B cell (primary cell): Measurements from ENCODE around the gene PLCE1. TPM values are rescaled to one million over a fixed set of nuclear protein-coding genes. Genes with fewer than 3 reads are reported as not detected.

Experiments used
- ATAC-seq: fragments of 200-7000 bp; cut with Tn5 transposase; one replicate; pipeline ENCODE4 v1.10.0; 2021; ENCODE audit warnings: low read depth, mild to moderate bottlenecking, moderate number of reproducible peaks, moderate library complexity
- CTCF ChIA-PET: fragments of 350-600 bp; sonication (Branson Sonifier 250); formaldehyde crosslinking; loops from one replicate; lab custom pipeline; 2021; ENCODE audit warnings: antibody characterized with exemption, inconsistent platforms; lab: Charles Lee
- POLR2A ChIA-PET: fragments of 350-600 bp; sonication (Branson Sonifier 250); formaldehyde crosslinking; loops from one replicate; lab custom pipeline; 2021; ENCODE audit warnings: antibody characterized with exemption; lab: Charles Lee
- DNase-seq: peaks from one replicate; pipeline ENCODE4 v3.0.0; 2013
- H2AFZ ChIP-seq: 2 replicates; pipeline ENCODE4 v1.6.1; 2012; ENCODE audit warnings: mild to moderate bottlenecking, low read depth, low read length; ENCODE audit not compliant: insufficient read depth, poor library complexity, severe bottlenecking
- H3K27ac ChIP-seq, 2 donors: 1 replicate in 1 of 2; 2 replicates in 1 of 2; pipeline ENCODE4 v1.5.1; 2012 to 2013; ENCODE audit warnings: low read length in 2 of 2, mild to moderate bottlenecking in 2 of 2, moderate library complexity in 1 of 2
- H3K27me3 ChIP-seq, 4 experiments: fragments of 200-600 bp in 1 of 4; sonication (generic) in 1 of 4; replicated peaks in 1 of 4; 1 replicate in 2 of 4; 2 replicates in 2 of 4; pipeline versions ENCODE4 v1.6.1 to v1.7.0; 2013 to 2016; ENCODE audit warnings: low read length in 3 of 4, mild to moderate bottlenecking in 2 of 4, mixed read lengths in 1 of 4, moderate library complexity in 1 of 4; ENCODE audit not compliant: insufficient read depth in 4 of 4, control insufficient read depth in 3 of 4; ENCODE audit errors: control extremely low read depth in 1 of 4
- H3K36me3 ChIP-seq, 2 experiments: replicated peaks in 1 of 2; 1 replicate in 1 of 2; 2 replicates in 1 of 2; pipeline versions ENCODE4 v1.6.1 to v1.7.1; 2013; ENCODE audit warnings: low read length in 1 of 2; ENCODE audit not compliant: insufficient read depth in 2 of 2, control insufficient read depth in 1 of 2; ENCODE audit errors: control extremely low read depth in 1 of 2, extremely low read depth in 1 of 2
- H3K4me1 ChIP-seq, 2 donors: fragments of 200-600 bp in 1 of 2; sonication (generic) in 1 of 2; 1 replicate in 1 of 2; 2 replicates in 1 of 2; pipeline versions ENCODE4 v1.5.1 to v1.6.1; 2013 to 2017; ENCODE audit warnings: low read length in 2 of 2; ENCODE audit not compliant: control insufficient read depth in 2 of 2, insufficient read depth in 2 of 2
- H3K4me2 ChIP-seq: replicated peaks from 2 replicates; pipeline ENCODE3; 2012; ENCODE audit warnings: mild to moderate bottlenecking, low read depth, low read length; ENCODE audit not compliant: poor library complexity, severe bottlenecking
- H3K4me3 ChIP-seq, 5 experiments: fragments of 200-600 bp in 1 of 5; sonication (generic) in 1 of 5; 1 replicate in 3 of 5; 2 replicates in 2 of 5; pipeline versions ENCODE4 v1.5.1 to v1.7.0; 2011 to 2016; ENCODE audit warnings: low read length in 4 of 5, mild to moderate bottlenecking in 4 of 5, low read depth in 2 of 5, control low read depth in 1 of 5, moderate library complexity in 1 of 5; ENCODE audit not compliant: insufficient read depth in 1 of 5; ENCODE audit errors: control extremely low read depth in 1 of 5, extremely low read depth in 1 of 5
- H3K79me2 ChIP-seq: fragments of 200-600 bp; sonication (generic); one replicate; pipeline ENCODE4 v1.6.0; 2016; ENCODE audit warnings: low read length; ENCODE audit not compliant: control insufficient read depth, insufficient read depth
- H3K9ac ChIP-seq: fragments of 200-600 bp; sonication (generic); 2 replicates; pipeline ENCODE4 v1.6.1; 2017; ENCODE audit warnings: mild to moderate bottlenecking, low read length, moderate library complexity
- H3K9me3 ChIP-seq, 3 donors: one replicate each; pipeline versions ENCODE4 v1.6.1 to v1.7.1; 2013; ENCODE audit warnings: low read length in 2 of 3; ENCODE audit not compliant: control insufficient read depth in 2 of 3, insufficient read depth in 1 of 3; ENCODE audit errors: control extremely low read depth in 1 of 3
- H4K20me1 ChIP-seq: 2 replicates; pipeline ENCODE4 v1.6.0; 2012; ENCODE audit warnings: mild to moderate bottlenecking, low read length; ENCODE audit not compliant: insufficient read depth, control insufficient read depth, poor library complexity, severe bottlenecking
- H3K27ac Mint-ChIP-seq: one replicate; pipeline ENCODE4 v1.8.0; 2021; ENCODE audit warnings: mixed read lengths
- H3K27me3 Mint-ChIP-seq: one replicate; pipeline ENCODE4 v1.8.0; 2021; ENCODE audit warnings: mixed read lengths
- H3K4me1 Mint-ChIP-seq: one replicate; pipeline ENCODE4 v1.8.0; 2021; ENCODE audit warnings: mixed read lengths
- H3K4me3 Mint-ChIP-seq: one replicate; pipeline ENCODE4 v1.8.0; 2021; ENCODE audit warnings: mixed read lengths
- H3K9me3 Mint-ChIP-seq: one replicate; pipeline ENCODE4 v1.8.0; 2022; ENCODE audit warnings: mixed read lengths; ENCODE audit not compliant: insufficient read depth
- CTCF ChIP-seq: fragments of 200-600 bp; IDR thresholded peaks from one replicate; pipeline ENCODE4 v1.8.0; 2022; ENCODE audit warnings: antibody characterized with exemption, mild to moderate bottlenecking
- EZH2 ChIP-seq: IDR thresholded peaks from 2 replicates; pipeline ENCODE4 v1.6.1; 2012; ENCODE audit warnings: borderline replicate concordance, low read depth, mild to moderate bottlenecking, moderate library complexity, low read length; ENCODE audit not compliant: insufficient read depth, poor library complexity, severe bottlenecking
- WGBS: methylation state at CpG from one replicate; pipeline ENCODE4 v1.1.5; 2013; ENCODE audit warnings: missing lambda C conversion rate; ENCODE audit not compliant: insufficient coverage; 5-methylcytosine and 5-hydroxymethylcytosine counted together
- intact Hi-C: fragments of 100-400 bp; cut with micrococcal nuclease; formaldehyde crosslinking; loops from one replicate; pipeline ENCODE4 v1.10.0; 2022
- polyA plus RNA-seq: library from polyadenylated mRNA; depleted of rRNA; stranded (reverse); fragments of >200 nt; gene quantifications from 2 replicates; pipeline ENCODE4 v1.2.3, GENCODE V29; 2012
- total RNA-seq, 2 donors: library from RNA; stranded (reverse); fragments of 120-200 nt in 1 of 2; gene quantifications; 1 replicate in 1 of 2; 2 replicates in 1 of 2; pipeline versions ENCODE4 v1.2.3 to v1.2.4, GENCODE V29; 2013 to 2022

PLCE1 gene
- total and polyA plus RNA-seq, 2 donors (not counting 1 experiment from before 2014, with no cell fraction given) = not detected

GRCh38 chr10:93996551-93996950 lies 2.8 kb downstream of the PLCE1 start:
- Histone ChIP-seq H3K9ac (no peak overlapping the region), H3K79me2 (no peaks in the 10 kb centered on the region), H3K4me3 (no peak overlapping the region), H3K27ac (no peak overlapping the region), H3K36me3 (no peaks in the 10 kb centered on the region), H2AFZ (no peak overlapping the region), H3K27me3 (peaks cover 0 to 35% (median 16%) of the 10 kb centered on the region in 4 experiments), H3K4me2 (no peak overlapping the region), H3K9me3 (no peaks in the 10 kb centered on the region), H3K4me1 (peaks cover 0 to 4% of the 10 kb centered on the region in 2 donors), H4K20me1 (no peaks in the 10 kb centered on the region)
- Mint-ChIP-seq H3K27me3 (peaks cover 64% of the 10 kb centered on the region), H3K27ac (no peak overlapping the region), H3K9me3 (no peaks in the 10 kb centered on the region), H3K4me3 (no peak overlapping the region), H3K4me1 (peaks cover 9% of the 10 kb centered on the region)
- POLR2A ChIA-PET = no interaction called here
- ATAC-seq = no peak
- CTCF ChIA-PET = no interaction called here
- WGBS = no CpG with 5 or more reads among the region's 3 CpGs
- intact Hi-C loops = no loop called here
- DNase-seq = no peak
- no peak for TF ChIP-seq EZH2
- no peak for TF ChIP-seq CTCF

- ChIA-PET CTCF (no interaction called here), POLR2A (no interaction called here)
- H3K27me3 Mint-ChIP-seq = peaks cover 54% of the 10 kb centered on the region
- Histone ChIP-seq H3K9me3 (no peaks in the 10 kb centered on the region), H3K36me3 (no peaks in the 10 kb centered on the region), H2AFZ (no peak overlapping the region), H3K79me2 (no peaks in the 10 kb centered on the region), H4K20me1 (no peaks in the 10 kb centered on the region), H3K4me1 (peaks cover 0 to 4% of the 10 kb centered on the region in 2 donors), H3K4me2 (no peak overlapping the region), H3K4me3 (no peak overlapping the region), H3K27ac (no peak overlapping the region), H3K9ac (no peak overlapping the region), H3K27me3 (peaks cover 0 to 27% (median 11%) of the 10 kb centered on the region in 4 experiments)
- no peak overlapping the region for H3K27ac Mint-ChIP-seq
- ATAC-seq (no peak), DNase-seq (no peak)
- TF ChIP-seq EZH2 (no peak), CTCF (no peak)
- intact Hi-C loops = no loop called here
- WGBS = 89% methylated on average over 2 of the region's 2 CpGs
- H3K4me1 Mint-ChIP-seq = peaks cover 9% of the 10 kb centered on the region
- no peaks in the 10 kb centered on the region for H3K9me3 Mint-ChIP-seq
- no peak overlapping the region for H3K4me3 Mint-ChIP-seq
Measured at GRCh38 chr10:93997546-93997945, 3.8 kb downstream of the PLCE1 start.
